GM11168 (cell line): ENCODE data around the gene MRPL20.
"Not testable (repeated sequence)": the region's sequence is repeated elsewhere in the genome, so short reads cannot be mapped to it uniquely, and the experiment has no call there.

Experiments used
- in situ Hi-C: fragments of 300-500 bp; cut with MboI; formaldehyde crosslinking; loops from one replicate; pipeline ENCODE4 v1.12.0; 2022; ENCODE audit warnings: low sequenced_read_pairs; ENCODE audit not compliant: unreplicated experiment

The MRPL20 gene

GRCh38 chr1:1406821-1407635, at the start of gene MRPL20:
Gene MRPL20, minus strand, starts transcription at chr1:1407293. Its CDS starts 76 bp downstream, at chr1:1407217.
- in situ Hi-C loops = no loop called here

- in situ Hi-C loops = not testable (repeated sequence)
These were observed 49.7 kb upstream of the MRPL20 start for GRCh38 chr1:1456683-1457255.

- in situ Hi-C loops = not testable (repeated sequence)
These were observed 48.8 kb upstream of the MRPL20 start for GRCh38 chr1:1455934-1456333.

- in situ Hi-C loops = no loop called here
These were observed 48.3 kb upstream of the MRPL20 start for GRCh38 chr1:1455366-1455884.

- in situ Hi-C loops = not testable (repeated sequence)
These were observed 47.4 kb upstream of the MRPL20 start for GRCh38 chr1:1454286-1455056.

- in situ Hi-C loops = no loop called here
These were observed 45.8 kb upstream of the MRPL20 start for GRCh38 chr1:1452882-1453281.

GRCh38 chr1:1452365-1452739, 45.3 kb upstream of the MRPL20 start:
- in situ Hi-C loops = not testable (repeated sequence)

- in situ Hi-C loops = no loop called here
These were observed 44.7 kb upstream of the MRPL20 start for GRCh38 chr1:1451696-1452364.

- in situ Hi-C loops = not testable (repeated sequence)
These were observed 43.5 kb upstream of the MRPL20 start for GRCh38 chr1:1450616-1451015.

GRCh38 chr1:1449099-1449739, 42.1 kb upstream of the MRPL20 start, which contains the start of gene ATAD3C:
Gene ATAD3C, plus strand, starts transcription at chr1:1449689. Its CDS starts 995 bp downstream, at chr1:1450684.
- in situ Hi-C loops = loop anchor here (5.0 kb wide), 1 partner anchor 48 kb away; no protein-coding TSS in a partner anchor

- in situ Hi-C loops = loop anchor here (5.0 kb wide), 1 partner anchor 51 kb away; no protein-coding TSS in a partner anchor
These were observed 39.5 kb upstream of the MRPL20 start for GRCh38 chr1:1446631-1447030.

GRCh38 chr1:1442069-1442770, 35.1 kb upstream of the MRPL20 start:
- in situ Hi-C loops = no loop called here

- in situ Hi-C loops = no loop called here
These were observed 34.2 kb upstream of the MRPL20 start for GRCh38 chr1:1441002-1441888.

- in situ Hi-C loops = no loop called here
These were observed 33.3 kb upstream of the MRPL20 start for GRCh38 chr1:1440262-1441001.

GRCh38 chr1:1439546-1440261, 32.6 kb upstream of the MRPL20 start:
- in situ Hi-C loops = no loop called here

GRCh38 chr1:1438531-1439381, 31.7 kb upstream of the MRPL20 start:
- in situ Hi-C loops = no loop called here
